SK-N-SH (cell line): ENCODE measurements around the gene CYP27B1. TPM values are rescaled to one million over a fixed set of nuclear protein-coding genes. Genes with fewer than 3 reads are reported as not detected.

ENCODE experiments used
- CTCF ChIA-PET: fragments of 300-600, 350-600 bp; formaldehyde crosslinking; extraction: SDS; loops from one replicate; lab custom pipeline; 2021; lab: Yijun Ruan, JAX
- POLR2A ChIA-PET: fragments of 350-600 bp; sonication (Branson Sonifier 250); formaldehyde crosslinking; extraction: SDS; loops from one replicate; lab custom pipeline; 2020; ENCODE audit warnings: antibody characterized with exemption, inconsistent platforms; lab: Yijun Ruan, JAX
- DNase-seq: peaks from one replicate; pipeline ENCODE4 v3.0.0; 2012
- H2AFZ ChIP-seq: fragments of 200-600 bp; sonication (generic); 2 replicates; pipeline ENCODE4 v1.8.1; 2016; ENCODE audit warnings: antibody characterized with exemption, mild to moderate bottlenecking, low read depth
- H3F3A ChIP-seq: fragments of 200-600 bp; sonication (generic); replicated peaks from 2 replicates; pipeline ENCODE3; 2016; ENCODE audit warnings: antibody characterized with exemption, mild to moderate bottlenecking; ENCODE audit not compliant: insufficient read depth
- H3K27ac ChIP-seq, 2 experiments: fragments of 200-500 bp in 1 of 2; fragments of 200-600 bp in 1 of 2; sonication (Bioruptor generic) in 1 of 2; sonication (generic), shearing (Covaris generic) in 1 of 2; 2 replicates each; pipeline versions ENCODE4 v1.5.1 to v1.6.1; 2014 to 2016; ENCODE audit warnings: low read depth in 2 of 2, inconsistent platforms in 1 of 2, low read length in 1 of 2, mild to moderate bottlenecking in 1 of 2, mixed read lengths in 1 of 2
- H3K27me3 ChIP-seq: fragments of 200-600 bp; sonication (generic), shearing (Covaris generic); 2 replicates; pipeline ENCODE4 v1.6.1; 2016; ENCODE audit warnings: mixed run types; ENCODE audit not compliant: insufficient read depth
- H3K36me3 ChIP-seq, 2 experiments: fragments of 200-500 bp in 1 of 2; fragments of 200-600 bp in 1 of 2; sonication (Bioruptor generic) in 1 of 2; sonication (generic) in 1 of 2; replicated peaks in 1 of 2; 2 replicates each; pipeline versions ENCODE3 to v1.5.1; 2014 to 2016; ENCODE audit warnings: low read length in 1 of 2, mild to moderate bottlenecking in 1 of 2; ENCODE audit not compliant: insufficient read depth in 2 of 2, control insufficient read depth in 1 of 2
- H3K4me1 ChIP-seq, 2 experiments: fragments of 200-500 bp in 1 of 2; fragments of 200-600 bp in 1 of 2; sonication (Bioruptor generic) in 1 of 2; sonication (generic), shearing (Covaris generic) in 1 of 2; 2 replicates each; pipeline versions ENCODE4 v1.5.1 to v1.6.1; 2014 to 2016; ENCODE audit warnings: low read depth in 1 of 2, low read length in 1 of 2, mixed run types in 1 of 2; ENCODE audit not compliant: insufficient read depth in 2 of 2, control insufficient read depth in 1 of 2
- H3K4me2 ChIP-seq: fragments of 200-600 bp; sonication (generic), shearing (Covaris generic); 2 replicates; pipeline ENCODE4 v1.6.1; 2017; ENCODE audit warnings: mixed run types
- H3K4me3 ChIP-seq, 2 experiments: fragments of 200-500 bp in 1 of 2; fragments of 200-600 bp in 1 of 2; sonication (Bioruptor generic) in 1 of 2; sonication (generic), shearing (Covaris generic) in 1 of 2; 2 replicates each; pipeline versions ENCODE4 v1.5.1 to v1.8.1; 2014 to 2016; ENCODE audit warnings: low read depth in 2 of 2, inconsistent platforms in 1 of 2, low read length in 1 of 2, mild to moderate bottlenecking in 1 of 2, mixed read lengths in 1 of 2, moderate library complexity in 1 of 2
- H3K79me2 ChIP-seq: fragments of 200-600 bp; sonication (generic); 2 replicates; pipeline ENCODE4 v1.8.1; 2017; ENCODE audit warnings: mild to moderate bottlenecking; ENCODE audit not compliant: insufficient read depth
- H3K9ac ChIP-seq: fragments of 200-600 bp; sonication (generic); 2 replicates; pipeline ENCODE4 v1.6.1; 2017; ENCODE audit warnings: mixed run types
- H3K9me2 ChIP-seq: fragments of 200-600 bp; sonication (generic); 2 replicates; pipeline ENCODE4 v1.6.1; 2017; ENCODE audit warnings: mixed run types
- H3K9me3 ChIP-seq: fragments of 200-600 bp; sonication (generic); 2 replicates; pipeline ENCODE4 v1.6.1; 2017; ENCODE audit warnings: mixed run types, mild to moderate bottlenecking, moderate library complexity
- H4K20me1 ChIP-seq: fragments of 200-600 bp; sonication (generic); 2 replicates; pipeline ENCODE4 v1.6.1; 2017; ENCODE audit warnings: mild to moderate bottlenecking, mixed run types; ENCODE audit not compliant: insufficient read depth
- GATA2 ChIP-seq: sonication (generic); formaldehyde crosslinking; IDR thresholded peaks from 2 replicates; pipeline ENCODE4 v1.5.0; 2020; ENCODE audit warnings: mild to moderate bottlenecking, missing genetic modification reagents
- MXI1 ChIP-seq: IDR thresholded peaks from 2 replicates; pipeline ENCODE4 v1.6.1; 2012; ENCODE audit warnings: mild to moderate bottlenecking, low read depth, low read length, improper control_type of control experiment
- NRF1 ChIP-seq: IDR thresholded peaks from 2 replicates; pipeline ENCODE4 v1.6.1; 2012; ENCODE audit warnings: low read depth, mild to moderate bottlenecking, low read length
- REST ChIP-seq: IDR thresholded peaks from 2 replicates; pipeline ENCODE4 v1.6.1; 2012; ENCODE audit warnings: mild to moderate bottlenecking, low read depth, low read length, moderate library complexity
- TAF1 ChIP-seq: IDR thresholded peaks from 2 replicates; pipeline ENCODE4 v1.6.1; 2012; ENCODE audit warnings: low read depth, mild to moderate bottlenecking, low read length, moderate library complexity, borderline replicate concordance
- YY1 ChIP-seq: IDR thresholded peaks from 2 replicates; pipeline ENCODE4 v1.4.0; 2012; ENCODE audit warnings: low read depth, mild to moderate bottlenecking
- WGBS: methylation state at CpG from one replicate; pipeline ENCODE4 v1.1.6; 2017; ENCODE audit warnings: low lambda C conversion rate; 5-methylcytosine and 5-hydroxymethylcytosine counted together
- polyA plus RNA-seq, 3 experiments: library from polyadenylated mRNA; depleted of rRNA; stranded (reverse); fragments of >200 nt; gene quantifications; 2 replicates each; pipeline ENCODE4 v1.2.3, GENCODE V29; 2012
- TF ChIP-seq, protein P1 (sequence below): fragments of 200-600 bp; sonication (generic); IDR thresholded peaks from 2 replicates; pipeline ENCODE4 v1.6.1; 2017; ENCODE audit warnings: antibody characterized with exemption, mild to moderate bottlenecking, moderate library complexity

Gene CYP27B1
- polyA plus RNA-seq, 1 of the 3 experiments (the other 2 are of a cell fraction) = 1.7 TPM

GRCh38 chr12:57754411-57755193, 12.3 kb downstream of the CYP27B1 start, which contains the start of gene MARCHF9:
TSS of gene MARCHF9 (plus strand) at chr12:57755103. CDS start at chr12:57755529, 426 bp downstream.
- Histone ChIP-seq H3K4me1 (peaks cover 8 to 37% of the 10 kb centered on the region in 2 experiments), H2AFZ (peak within 1 kb of the TSS; percentile 38; the same call in 1 of the 2 replicates), H3K27me3 (no peaks in the 10 kb centered on the region), H3K27ac (peak within 1 kb of the TSS in 1 of 2 experiments; percentile 62; a peak in 2 of 4 replicates), H3K4me2 (peak within 1 kb of the TSS; percentile 97), H4K20me1 (peaks cover 2% of the 10 kb centered on the region), H3K9me3 (no peaks in the 10 kb centered on the region), H3F3A (peaks cover 21% of the 10 kb centered on the region), H3K36me3 (peaks cover 17 to 23% of the 10 kb centered on the region in 2 experiments), H3K79me2 (peaks cover 25% of the 10 kb centered on the region), H3K4me3 (peak within 1 kb of the TSS; percentile 73 to 79), H3K9me2 (no peaks in the 10 kb centered on the region), H3K9ac (peak within 1 kb of the TSS; percentile 44; the same call in 1 of the 2 replicates)
- CTCF ChIA-PET = interaction anchor here (1.4 kb wide), 1 partner anchor 10 kb away, joined by 5 read pairs; no protein-coding TSS in a partner anchor
- POLR2A ChIA-PET = interaction anchor here (1.1 kb wide), 1 partner anchor 18 kb away, joined by 4 read pairs; the partner anchor contains the start of gene EEF1AKMT3
- peak; percentile 87 for DNase-seq
- TF ChIP-seq MXI1 (0 out of 2 replicates have a peak, but pooled peaks have one; percentile 33), TAF1 (no peak), NRF1 (peak; percentile 63), GATA2 (no peak), REST (no peak), YY1 (peak; percentile 58; the same call in 1 of the 2 replicates)
- TF ChIP-seq, protein P1, sequence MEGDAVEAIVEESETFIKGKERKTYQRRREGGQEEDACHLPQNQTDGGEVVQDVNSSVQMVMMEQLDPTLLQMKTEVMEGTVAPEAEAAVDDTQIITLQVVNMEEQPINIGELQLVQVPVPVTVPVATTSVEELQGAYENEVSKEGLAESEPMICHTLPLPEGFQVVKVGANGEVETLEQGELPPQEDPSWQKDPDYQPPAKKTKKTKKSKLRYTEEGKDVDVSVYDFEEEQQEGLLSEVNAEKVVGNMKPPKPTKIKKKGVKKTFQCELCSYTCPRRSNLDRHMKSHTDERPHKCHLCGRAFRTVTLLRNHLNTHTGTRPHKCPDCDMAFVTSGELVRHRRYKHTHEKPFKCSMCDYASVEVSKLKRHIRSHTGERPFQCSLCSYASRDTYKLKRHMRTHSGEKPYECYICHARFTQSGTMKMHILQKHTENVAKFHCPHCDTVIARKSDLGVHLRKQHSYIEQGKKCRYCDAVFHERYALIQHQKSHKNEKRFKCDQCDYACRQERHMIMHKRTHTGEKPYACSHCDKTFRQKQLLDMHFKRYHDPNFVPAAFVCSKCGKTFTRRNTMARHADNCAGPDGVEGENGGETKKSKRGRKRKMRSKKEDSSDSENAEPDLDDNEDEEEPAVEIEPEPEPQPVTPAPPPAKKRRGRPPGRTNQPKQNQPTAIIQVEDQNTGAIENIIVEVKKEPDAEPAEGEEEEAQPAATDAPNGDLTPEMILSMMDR = no peak
- 5% methylated on average over 20 of the region's 41 CpGs for WGBS
